IMR-90 (cell line): ENCODE data around the gene ARF1. TPM values are rescaled to one million over a fixed set of nuclear protein-coding genes. Genes with fewer than 3 reads are reported as not detected.

ENCODE experiments used
- ATAC-seq: fragments of 200-7000 bp; cut with Tn5 transposase; 2 replicates; pipeline ENCODE4 v1.9.1; 2020; ENCODE audit warnings: low read depth, mild to moderate bottlenecking, moderate library complexity
- Bru-seq: library from RNA; stranded (reverse); fragments of 400-500 nt; gene quantifications from one replicate; lab custom pipeline; 2021; lab: Mats Ljungman, UMichigan
- BruChase-seq, 2 experiments: library from RNA; stranded (reverse); fragments of 400-500 nt; gene quantifications; one replicate each; lab custom pipeline; 2021; lab: Mats Ljungman, UMichigan
- BruUV-seq: library from RNA; stranded (reverse); fragments of 400-500 nt; replicated peaks from 2 replicates; lab custom pipeline; 2021; lab: Mats Ljungman, UMichigan
- CTCF ChIA-PET: fragments of 300-600 bp; formaldehyde crosslinking; extraction: SDS; loops from one replicate; lab custom pipeline; 2021; ENCODE audit warnings: antibody characterized with exemption; lab: Yijun Ruan, JAX
- POLR2A ChIA-PET: fragments of 300-600 bp; sonication (Branson Sonifier 250); formaldehyde crosslinking; loops from one replicate; lab custom pipeline; 2022; ENCODE audit warnings: antibody characterized with exemption; ENCODE audit not compliant: unreplicated experiment; lab: Charles Lee
- DNase-seq: peaks from one replicate; pipeline ENCODE4 v3.0.0; 2013
- H2AFZ ChIP-seq: replicated peaks from 2 replicates; pipeline ENCODE3; 2013; ENCODE audit warnings: low read length, mild to moderate bottlenecking; ENCODE audit not compliant: poor library complexity
- H2AK5ac ChIP-seq: 2 replicates; pipeline ENCODE4 v1.6.1; 2013; ENCODE audit warnings: low read depth, low read length, inconsistent platforms
- H2AK9ac ChIP-seq: replicated peaks from 2 replicates; pipeline ENCODE3; 2013; ENCODE audit warnings: mild to moderate bottlenecking, low read depth, low read length, moderate library complexity; ENCODE audit not compliant: poor library complexity
- H2BK120ac ChIP-seq: 2 replicates; pipeline ENCODE4 v1.6.1; 2013; ENCODE audit warnings: low read depth, low read length, inconsistent platforms
- H2BK15ac ChIP-seq: 3 replicates; pipeline ENCODE4 v1.6.1; 2013; ENCODE audit warnings: low read depth, low read length, inconsistent platforms
- H2BK20ac ChIP-seq: 2 replicates; pipeline ENCODE4 v1.6.1; 2013; ENCODE audit warnings: low read depth, mild to moderate bottlenecking, inconsistent platforms, low read length, moderate library complexity
- H2BK5ac ChIP-seq: 2 replicates; pipeline ENCODE4 v1.6.1; 2013; ENCODE audit warnings: mild to moderate bottlenecking, low read depth, low read length, inconsistent platforms; ENCODE audit not compliant: poor library complexity, severe bottlenecking
- H3K14ac ChIP-seq: replicated peaks from 2 replicates; pipeline ENCODE4 v1.6.1; 2013; ENCODE audit warnings: low read depth, low read length, inconsistent platforms
- H3K18ac ChIP-seq: 2 replicates; pipeline ENCODE4 v1.6.1; 2013; ENCODE audit warnings: low read depth, low read length, control low read depth
- H3K23ac ChIP-seq: 2 replicates; pipeline ENCODE4 v1.6.1; 2013; ENCODE audit warnings: low read depth, low read length, inconsistent platforms
- H3K27ac ChIP-seq: 2 replicates; pipeline ENCODE4 v1.5.1; 2013; ENCODE audit warnings: mild to moderate bottlenecking, control low read depth, low read length; ENCODE audit not compliant: insufficient read depth
- H3K27me3 ChIP-seq: 2 replicates; pipeline ENCODE4 v1.6.1; 2013; ENCODE audit warnings: low read length; ENCODE audit not compliant: control insufficient read depth, insufficient read depth
- H3K36me3 ChIP-seq: 2 replicates; pipeline ENCODE4 v1.6.1; 2013; ENCODE audit warnings: low read length, mixed read lengths; ENCODE audit not compliant: control insufficient read depth, insufficient read depth
- H3K4ac ChIP-seq: 2 replicates; pipeline ENCODE4 v1.6.1; 2013; ENCODE audit warnings: low read depth, low read length, inconsistent platforms
- H3K4me1 ChIP-seq: 2 replicates; pipeline ENCODE4 v1.6.1; 2013; ENCODE audit warnings: low read length, mixed read lengths; ENCODE audit not compliant: control insufficient read depth, insufficient read depth
- H3K4me2 ChIP-seq: 2 replicates; pipeline ENCODE4 v1.6.1; 2013; ENCODE audit warnings: low read depth, mild to moderate bottlenecking, control low read depth, low read length, moderate library complexity
- H3K4me3 ChIP-seq: 2 replicates; pipeline ENCODE4 v1.5.1; 2013; ENCODE audit warnings: low read depth, mild to moderate bottlenecking, control low read depth, low read length, moderate library complexity; ENCODE audit not compliant: insufficient read depth
- H3K56ac ChIP-seq: 2 replicates; pipeline ENCODE4 v1.6.1; 2013; ENCODE audit warnings: low read length, inconsistent platforms; ENCODE audit not compliant: insufficient read depth; ENCODE audit errors: extremely low read depth
- H3K79me1 ChIP-seq, 2 experiments: 2 replicates each; pipeline ENCODE4 v1.6.1; 2013; ENCODE audit warnings: low read length in 2 of 2, inconsistent platforms in 1 of 2, low read depth in 1 of 2
- H3K9ac ChIP-seq: 2 replicates; pipeline ENCODE4 v1.6.1; 2013; ENCODE audit warnings: low read depth, low read length, control low read depth
- H3K9me1 ChIP-seq: 2 replicates; pipeline ENCODE4 v1.6.1; 2013; ENCODE audit warnings: low read length, inconsistent platforms; ENCODE audit not compliant: insufficient read depth
- H3K9me3 ChIP-seq: 2 replicates; pipeline ENCODE4 v1.6.1; 2013; ENCODE audit warnings: low read length; ENCODE audit not compliant: control insufficient read depth, insufficient read depth
- H4K20me1 ChIP-seq: 2 replicates; pipeline ENCODE4 v1.6.1; 2013; ENCODE audit warnings: low read length, inconsistent platforms; ENCODE audit not compliant: insufficient read depth
- H4K5ac ChIP-seq: 2 replicates; pipeline ENCODE4 v1.6.1; 2013; ENCODE audit warnings: mild to moderate bottlenecking, low read depth, low read length, control low read depth
- H4K8ac ChIP-seq, 2 experiments: 2 replicates each; pipeline ENCODE4 v1.6.1; 2013; ENCODE audit warnings: low read depth in 2 of 2, low read length in 2 of 2, control low read depth in 1 of 2, inconsistent platforms in 1 of 2
- H4K91ac ChIP-seq: 2 replicates; pipeline ENCODE4 v1.6.1; 2013; ENCODE audit warnings: low read depth, low read length, inconsistent platforms; ENCODE audit not compliant: insufficient read depth
- FOS ChIP-seq: fragments of 150-350 bp; IDR thresholded peaks from 2 replicates; pipeline ENCODE4 v1.6.1; 2016; ENCODE audit warnings: low read depth, low read length
- MAFK ChIP-seq: IDR thresholded peaks from 2 replicates; pipeline ENCODE4 v1.6.1; 2012; ENCODE audit warnings: low read depth, low read length, improper control_type of control experiment
- MAZ ChIP-seq: IDR thresholded peaks from 2 replicates; pipeline ENCODE4 v1.6.1; 2012; ENCODE audit warnings: low read depth, mild to moderate bottlenecking, low read length, improper control_type of control experiment, moderate library complexity, borderline replicate concordance
- MXI1 ChIP-seq: IDR thresholded peaks from 2 replicates; pipeline ENCODE4 v1.6.1; 2012; ENCODE audit warnings: low read depth, mild to moderate bottlenecking, low read length, moderate library complexity, borderline replicate concordance
- POLR2A ChIP-seq: IDR thresholded peaks from 2 replicates; pipeline ENCODE4 v1.6.1; 2012; ENCODE audit warnings: mild to moderate bottlenecking, low read depth, low read length
- RAD21 ChIP-seq: IDR thresholded peaks from 2 replicates; pipeline ENCODE4 v1.6.1; 2012; ENCODE audit warnings: low read length, improper control_type of control experiment
- RCOR1 ChIP-seq: IDR thresholded peaks from 2 replicates; pipeline ENCODE4 v1.6.1; 2012; ENCODE audit warnings: mild to moderate bottlenecking, low read length, improper control_type of control experiment; ENCODE audit not compliant: insufficient replicate concordance
- RFX5 ChIP-seq: IDR thresholded peaks from 2 replicates; pipeline ENCODE4 v1.8.0; 2012; ENCODE audit warnings: low read depth, mild to moderate bottlenecking, low read length, moderate library complexity
- SMC3 ChIP-seq: fragments of 150-350 bp; IDR thresholded peaks from 2 replicates; pipeline ENCODE4 v1.6.1; 2016; ENCODE audit warnings: low read depth, mild to moderate bottlenecking, antibody characterized with exemption, low read length, moderate library complexity
- USF2 ChIP-seq: fragments of 150-350 bp; IDR thresholded peaks from 2 replicates; pipeline ENCODE4 v1.6.1; 2017; ENCODE audit warnings: mild to moderate bottlenecking, antibody characterized with exemption, low read length, low read depth
- WGBS, 2 experiments: methylation state at CpG; one replicate each; pipeline versions ENCODE4 v1.1.5 to v1.1.7; 2013; ENCODE audit warnings: missing lambda C conversion rate in 2 of 2; ENCODE audit not compliant: insufficient read length in 1 of 2; ENCODE audit errors: extremely low coverage in 2 of 2; 5-methylcytosine and 5-hydroxymethylcytosine counted together
- dilution Hi-C: fragments of 300-500 bp; cut with HindIII; formaldehyde crosslinking; loops from one replicate; pipeline ENCODE4 v1.14.3; 2018; ENCODE audit warnings: low sequenced_read_pairs; ENCODE audit not compliant: unreplicated experiment
- in situ Hi-C: fragments of 300-500 bp; cut with MboI; formaldehyde crosslinking; loops from 3 replicates; pipeline ENCODE4 v1.14.3; 2019; ENCODE audit warnings: low sequenced_read_pairs, inconsistent platforms, mixed read lengths
- intact Hi-C: fragments of 100-400 bp; cut with micrococcal nuclease; formaldehyde crosslinking; loops from 2 replicates; pipeline ENCODE4 v1.10.0; 2022
- long read RNA-seq: library from polyadenylated mRNA; unstranded; transcript quantifications from one replicate; pipeline ENCODE4 v2.0.0, GENCODE V29; 2021; ENCODE audit not compliant: unreplicated experiment
- polyA plus RNA-seq, 3 experiments: library from polyadenylated mRNA; depleted of rRNA; stranded (reverse); fragments of >200 nt; gene quantifications; 2 replicates each; pipeline ENCODE4 v1.2.3, GENCODE V29; 2012; ENCODE audit warnings: low replicate concordance in 1 of 3
- total RNA-seq: library from RNA; depleted of rRNA; stranded (reverse); fragments of >200 nt; gene quantifications from 2 replicates; pipeline ENCODE4 v1.2.3, GENCODE V29; 2012; rRNA removed

Gene ARF1
- total RNA-seq (306 and 330 TPM in 2 replicates), polyA plus RNA-seq (2012; rRNA removed) (1,099 and 1,100 TPM in 2 replicates), Bru-seq, nascent RNA (percentile 98 among the genes with signal in this experiment), BruChase-seq, experiment 1, labeled RNA remaining after a 6-hour chase (percentile 98 among the genes with signal in this experiment), BruChase-seq, experiment 2, labeled RNA remaining after a 2-hour chase (percentile 96 among the genes with signal in this experiment)
- polyA plus RNA-seq (2012; cell fraction: cytosol; rRNA removed): 570 and 893 TPM in 2 replicates
- 435 and 685 TPM in 2 replicates for polyA plus RNA-seq (2012; cell fraction: nucleus; rRNA removed; ENCODE audit: low replicate concordance)
- long read RNA-seq, transcript ARF1-201 (5 exons, 1,888 nt): major isoform, 674 of 822 reads
- long read RNA-seq, transcript ARF1-213 (5 exons, 1,972 nt): minor isoform, 44 of 822 reads
- long read RNA-seq, partial matches to known transcripts: 43 of 822 reads
- long read RNA-seq, other reads (novel, unspliced or antisense): 51 of 822 reads

- intact Hi-C loops: loop anchor here (5.0 to 10.0 kb wide), 4 partner anchors 85 to 598 kb away; partner anchors contain the start of gene WNT9A
- H3K9ac ChIP-seq: peak within 1 kb of the TSS; percentile 99
- peak within 1 kb of the TSS; percentile 97 for H2BK5ac ChIP-seq
- no TSS peak for BruUV-seq
- H3K36me3 ChIP-seq: peaks cover 2% of the 10 kb centered on the region; the same call in 1 of the 2 replicates
- no peaks in the 10 kb centered on the region for H3K9me3 ChIP-seq
- peak within 1 kb of the TSS; percentile 17; the same call in 1 of the 2 replicates for H2BK120ac ChIP-seq
- peak within 1 kb of the TSS; percentile 98 for H3K4ac ChIP-seq
- H2BK15ac ChIP-seq: no peak within 1 kb of the TSS
- peak within 1 kb of the TSS; percentile 87 to 89 for H4K8ac ChIP-seq
- ATAC-seq (peak; percentile 89), DNase-seq (peak; percentile 92)
- peak within 1 kb of the TSS; percentile 83 for H3K56ac ChIP-seq
- WGBS, 2 experiments: 0% methylated on average over 25 of the region's 87 CpGs; no CpG with 5 or more reads in 1 of the 2 experiments
- peak within 1 kb of the TSS; percentile 76 for H3K18ac ChIP-seq
- peaks cover 3 to 39% of the 10 kb centered on the region in 2 experiments; a peak in 2 of 4 replicates for H3K79me1 ChIP-seq
- H3K27ac ChIP-seq: peak within 1 kb of the TSS; percentile 99
- H4K91ac ChIP-seq: peak within 1 kb of the TSS; percentile 92
- no peak within 1 kb of the TSS for H2BK20ac ChIP-seq
- H3K4me3 ChIP-seq: peak within 1 kb of the TSS; percentile 100
- peak within 1 kb of the TSS; percentile 81 for H3K14ac ChIP-seq
- H3K4me2 ChIP-seq: peak within 1 kb of the TSS; percentile 100
- peaks cover 19% of the 10 kb centered on the region for H3K4me1 ChIP-seq
- H3K23ac ChIP-seq: peak within 1 kb of the TSS; percentile 89
- POLR2A ChIA-PET: interaction anchor here (0.5 kb wide), 1 partner anchor 16 kb away, joined by 3 read pairs; no protein-coding TSS in a partner anchor
- H2AK9ac ChIP-seq: peak within 1 kb of the TSS; percentile 100
- peak within 1 kb of the TSS; percentile 86 for H4K5ac ChIP-seq
- H2AFZ ChIP-seq: peak within 1 kb of the TSS; percentile 94
- dilution Hi-C loops: no loop called here
- TF ChIP-seq MAZ (peak; percentile 77; the same call in 1 of the 2 replicates), USF2 (no peak), RCOR1 (peak; percentile 67), RFX5 (no peak), RAD21 (no peak), SMC3 (no peak), POLR2A (peak; percentile 97), FOS (no peak), MXI1 (0 out of 2 replicates have a peak, but pooled peaks have one; percentile 39), MAFK (no peak)
- in situ Hi-C loops: loop anchor here (10.0 kb wide), 1 partner anchor 318 kb away; no protein-coding TSS in a partner anchor
- peaks cover 12% of the 10 kb centered on the region; the same call in 1 of the 2 replicates for H3K9me1 ChIP-seq
- CTCF ChIA-PET: no interaction called here
- peak within 1 kb of the TSS; percentile 100 for H2AK5ac ChIP-seq
- peaks cover 54% of the 10 kb centered on the region for H4K20me1 ChIP-seq
- no peaks in the 10 kb centered on the region for H3K27me3 ChIP-seq
These were observed at the start of gene ARF1 for GRCh38 chr1:228082214-228082917. Gene ARF1 (plus strand): TSS chr1:228082708. CDS start chr1:228097115, 14,407 bp downstream.
